Stimulated activated CD8-positive, alpha-beta memory T cell treated with anti-CD3 and anti-CD28 coated beads, Interleukin-7, amount 100 ng/mL, for 24 hours (primary cell): ENCODE measurements around the gene DISC1.
A peak's percentile ranks its signal among the peaks of the same experiment; 100 is the strongest.
"Not testable (repeated sequence)": the region's sequence is repeated elsewhere in the genome, so short reads cannot be mapped to it uniquely, and the experiment has no call there.

ENCODE experiments used
- DNase-seq: peaks from one replicate; pipeline ENCODE4 v3.0.0-alpha.2; 2020; ENCODE audit warnings: low read depth

Gene DISC1

DNA sequence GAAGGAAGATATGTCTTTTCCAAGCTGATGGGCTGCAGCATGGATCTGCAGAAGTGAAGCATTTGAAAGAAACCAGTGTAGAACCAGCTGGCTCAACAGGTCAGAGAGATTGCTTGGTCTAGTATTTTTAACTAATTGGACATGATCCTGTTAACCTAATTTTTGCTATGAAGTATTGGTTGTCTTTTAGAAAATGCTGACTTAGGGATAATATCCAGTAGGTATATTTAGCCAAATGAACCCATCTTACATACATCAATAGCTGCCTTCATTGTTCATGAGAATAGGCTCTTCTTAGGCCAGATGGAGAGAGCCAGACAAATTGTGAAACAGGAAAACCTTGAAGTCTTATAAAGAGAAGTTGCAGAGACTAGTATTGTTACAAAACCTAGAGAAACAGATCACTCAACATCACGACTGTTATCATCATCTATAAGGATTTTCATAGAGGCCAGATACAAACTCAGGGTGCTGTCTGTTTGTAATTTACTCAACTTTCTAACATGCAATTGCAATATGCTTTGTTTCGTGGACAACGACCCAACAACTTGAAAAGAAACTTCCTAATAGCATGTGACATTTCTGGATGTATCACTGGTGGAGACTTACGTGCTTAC lies 148.2 kb downstream of the DISC1 start:
- DNase-seq, result no peak

DNA sequence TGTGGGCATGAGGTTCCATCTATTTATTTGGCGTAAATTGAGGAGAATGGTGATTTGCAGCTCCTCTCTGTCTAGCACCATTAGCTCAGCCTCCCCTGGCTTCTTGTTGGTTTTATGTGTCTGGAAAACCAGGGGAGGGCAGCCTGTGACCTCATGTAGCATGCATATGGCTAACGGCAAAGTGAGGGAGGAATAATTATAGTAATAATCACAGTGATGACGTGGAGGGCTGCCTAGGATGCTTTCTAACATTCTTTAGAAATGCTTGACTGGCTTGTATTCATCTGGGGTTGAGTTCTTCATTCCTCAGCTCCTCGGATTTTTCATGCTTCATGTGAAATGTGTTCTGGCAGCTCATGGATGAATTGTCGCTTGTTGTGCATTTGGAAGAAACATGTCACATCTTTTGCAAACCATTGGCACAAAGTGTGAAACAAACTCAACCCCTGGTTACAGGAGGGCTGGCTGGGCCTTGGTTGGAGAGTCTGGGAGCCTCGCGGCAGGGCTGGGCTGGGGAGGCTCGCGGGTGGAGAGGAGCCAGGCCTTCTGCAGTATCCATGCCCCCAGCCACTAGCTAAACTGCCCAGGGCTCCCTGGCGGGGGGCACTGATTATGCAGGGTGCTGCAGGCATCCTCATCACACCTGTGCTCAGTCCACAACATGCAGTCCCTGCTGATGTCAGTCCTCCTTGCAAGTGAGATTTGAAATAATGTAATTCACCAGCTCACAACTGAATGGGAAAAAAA lies 149.6 kb downstream of the DISC1 start:
- no peak for DNase-seq

DNA sequence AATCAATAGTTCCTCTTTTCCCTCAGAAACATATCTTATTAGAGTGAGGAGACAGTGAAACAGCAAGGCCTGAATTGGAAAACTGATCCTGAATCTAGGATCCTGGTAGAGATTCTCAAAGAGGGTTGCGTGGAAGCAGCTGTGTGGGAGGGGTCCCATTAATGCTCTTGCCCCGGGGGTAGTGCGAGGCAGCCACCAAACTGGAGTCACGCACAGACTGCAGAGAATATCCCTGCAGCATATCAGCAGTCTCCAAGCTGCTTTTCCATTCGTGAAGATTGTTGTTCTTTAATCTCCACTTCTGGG lies 150.1 kb downstream of the DISC1 start:
- DNase-seq, result no peak

DNA sequence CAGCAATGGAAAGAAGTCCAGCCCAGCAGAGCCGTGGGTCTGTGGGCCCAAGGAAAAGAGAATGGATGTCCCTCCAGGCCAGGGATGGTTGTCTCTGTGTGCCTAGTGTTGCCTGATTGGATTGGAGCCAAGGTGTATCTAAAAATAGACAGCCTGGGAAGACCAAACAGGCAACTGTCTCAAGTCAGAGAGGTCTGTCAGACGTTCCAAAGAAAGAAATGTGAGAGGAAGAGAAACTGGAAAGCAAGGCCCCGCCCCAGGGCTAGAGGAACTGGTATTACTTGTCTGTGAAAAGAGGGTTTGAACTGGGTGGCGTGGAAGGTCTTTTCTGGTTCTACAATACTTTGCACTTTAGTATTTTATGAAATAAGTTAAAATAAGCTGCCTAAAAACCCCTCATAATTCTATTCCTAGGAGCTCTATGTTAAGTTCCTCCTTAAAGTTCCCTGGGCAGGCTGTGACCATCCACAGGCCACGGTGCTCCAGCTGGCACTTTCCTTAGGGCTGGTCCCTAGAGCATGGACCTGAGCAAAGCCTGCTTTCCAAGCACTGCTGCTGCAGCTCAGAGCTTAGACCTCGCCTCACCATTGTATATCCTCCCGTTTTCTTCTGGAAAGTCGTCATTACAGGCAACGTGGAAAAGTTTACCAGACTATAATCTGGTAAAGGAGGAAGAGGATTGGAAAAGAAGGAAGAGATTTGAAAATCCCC lies 151.6 kb downstream of the DISC1 start:
- no peak for DNase-seq

DNA sequence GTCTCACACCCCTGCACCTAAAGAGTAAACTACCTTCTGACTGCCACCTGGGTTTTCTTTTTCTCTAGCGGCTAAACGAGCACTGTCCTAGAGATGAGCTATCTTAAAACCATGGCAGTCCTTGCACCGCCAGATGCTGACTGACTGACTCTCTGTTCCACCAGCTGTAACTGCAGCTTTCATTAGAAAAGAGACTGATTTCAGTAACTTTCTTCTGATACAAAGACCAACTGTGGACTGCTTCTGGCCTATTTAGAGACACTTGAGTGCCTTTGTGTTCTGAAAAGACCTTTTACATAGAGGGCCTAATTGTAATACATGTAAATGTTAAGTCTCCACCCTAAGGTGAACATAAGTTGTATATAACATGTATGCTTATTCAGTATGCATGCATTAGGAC lies 152.5 kb downstream of the DISC1 start:
- DNase-seq, result no peak

GRCh38 chr1:231781892-231782291 lies 155.3 kb downstream of the DISC1 start:
- no peak for DNase-seq

GRCh38 chr1:231785073-231785472 lies 158.5 kb downstream of the DISC1 start:
- DNase-seq, result not testable (repeated sequence)

DNA sequence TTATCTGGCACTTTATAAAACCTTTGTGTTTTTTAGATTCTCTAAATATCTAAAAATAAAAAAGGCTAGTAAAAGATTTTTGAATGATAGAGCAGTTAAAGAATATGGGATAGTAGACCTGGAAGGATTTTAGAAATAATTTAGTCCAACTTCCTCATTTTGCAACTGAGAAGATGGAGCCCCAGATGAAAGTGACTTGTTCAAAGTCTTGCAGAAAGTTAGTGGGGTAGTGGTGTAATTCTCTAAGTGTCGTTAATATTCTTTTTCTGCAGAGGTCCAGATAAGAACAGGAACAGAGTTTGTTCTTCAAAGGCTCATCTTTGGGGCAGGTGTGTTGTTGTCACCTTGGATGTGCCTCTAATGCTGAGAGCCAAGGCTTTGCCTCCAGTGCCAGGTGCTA lies 159.5 kb downstream of the DISC1 start:
- no peak for DNase-seq

DNA sequence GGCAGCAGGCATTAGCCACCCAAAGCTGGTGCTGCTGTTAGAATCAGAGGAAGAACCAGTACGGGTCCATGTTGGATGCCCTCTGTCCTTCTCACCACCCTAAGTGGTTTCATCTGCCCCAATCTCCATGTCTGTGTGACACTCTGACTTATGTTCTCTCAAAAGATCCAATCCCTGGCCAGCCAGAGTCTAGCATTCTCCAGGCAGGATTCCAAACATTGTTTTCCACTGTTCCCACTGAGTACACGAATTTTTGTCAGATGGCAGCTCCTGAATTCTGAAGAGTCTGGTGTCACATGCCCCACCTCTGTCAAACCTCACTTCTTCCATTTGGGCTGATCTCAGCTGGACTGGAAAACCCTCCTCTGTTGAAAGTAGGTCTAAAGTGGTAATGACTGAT lies 166.0 kb downstream of the DISC1 start:
- DNase-seq, result no peak

DNA sequence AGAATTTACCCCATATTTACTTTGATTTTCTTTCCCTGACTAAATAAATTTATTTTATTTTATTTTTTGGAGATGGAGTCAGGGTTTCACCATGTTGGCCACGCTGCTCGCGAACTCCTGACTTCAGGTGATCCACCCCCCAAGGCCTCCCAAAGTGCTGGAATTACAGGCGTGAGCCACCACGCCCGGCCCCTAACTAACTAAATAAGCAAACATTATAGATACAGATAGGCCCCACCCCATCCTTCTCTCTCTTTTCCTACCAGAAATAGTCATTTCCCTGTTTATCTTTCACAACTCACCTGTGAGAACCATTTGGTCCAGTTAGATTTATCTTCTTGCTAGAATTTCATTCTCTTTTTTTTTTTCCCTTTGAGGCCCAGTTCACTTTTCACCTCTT lies 167.3 kb downstream of the DISC1 start:
- no peak for DNase-seq

DNA sequence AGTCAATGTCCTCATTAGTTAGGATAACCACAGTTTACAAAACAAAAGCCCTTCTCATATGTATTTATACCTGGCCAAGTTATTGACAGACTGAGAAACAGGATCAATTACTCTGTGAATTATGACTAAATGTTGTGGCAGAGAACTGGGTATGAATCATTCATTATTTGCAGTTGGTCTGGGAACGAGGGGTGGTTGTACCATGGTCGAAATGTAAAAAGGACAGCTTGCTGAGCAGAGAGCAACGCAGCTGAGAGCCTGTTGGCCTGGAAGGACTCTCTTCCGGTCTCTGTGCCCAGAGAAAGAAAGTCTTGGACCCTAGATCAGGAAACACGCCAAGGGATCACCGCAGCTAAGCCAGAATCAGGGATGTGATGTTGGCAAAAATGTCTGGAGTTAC lies 169.6 kb downstream of the DISC1 start:
- DNase-seq, result no peak

GRCh38 chr1:231799363-231799986 lies 172.9 kb downstream of the DISC1 start:
- no peak for DNase-seq

DNA sequence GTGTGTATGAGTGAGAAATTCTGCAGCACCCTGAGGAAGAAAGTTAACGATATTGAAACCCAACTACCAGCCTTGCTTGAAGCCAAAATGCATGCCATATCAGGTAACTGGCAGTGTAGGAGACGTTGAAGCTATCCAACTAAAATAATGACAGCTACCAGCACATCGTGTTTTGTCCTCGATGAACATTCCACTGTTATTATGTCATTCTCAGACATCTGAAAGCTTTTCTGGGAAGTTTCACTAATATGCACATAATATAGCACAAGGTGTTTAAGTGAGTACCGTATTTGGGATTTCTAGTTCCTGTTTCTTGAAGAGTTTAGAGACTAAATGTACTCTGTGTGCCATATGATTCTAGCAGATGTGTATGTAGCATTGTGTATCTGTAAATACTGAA lies 173.5 kb downstream of the DISC1 start:
- DNase-seq, result no peak

- no peak for DNase-seq
These were observed 174.5 kb downstream of the DISC1 start for GRCh38 chr1:231801042-231801585.

DNA sequence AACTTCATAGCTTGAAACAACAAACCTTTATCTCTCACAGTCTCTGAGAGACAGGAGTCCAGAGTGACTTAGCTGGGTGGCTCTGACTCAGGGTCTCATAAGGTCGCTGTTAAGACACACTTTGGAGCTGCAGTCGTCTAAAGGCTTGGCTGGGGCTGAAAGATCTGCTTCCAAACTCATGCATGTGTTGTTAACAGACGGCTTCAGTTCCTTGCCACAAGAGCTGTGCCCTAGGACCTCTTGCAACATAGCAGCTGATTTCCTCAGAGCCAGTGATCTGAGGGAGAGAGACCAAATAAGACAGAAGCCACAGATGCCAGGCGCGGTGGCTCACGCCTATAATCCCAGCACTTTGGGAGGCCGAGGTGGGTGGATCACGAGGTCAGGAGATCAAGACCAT lies 176.8 kb downstream of the DISC1 start:
- DNase-seq, result no peak

GRCh38 chr1:231806623-231807495 lies 180.3 kb downstream of the DISC1 start:
- DNase-seq, result peak; percentile 1

GRCh38 chr1:231807541-231807940 lies 181.0 kb downstream of the DISC1 start:
- no peak for DNase-seq

DNA sequence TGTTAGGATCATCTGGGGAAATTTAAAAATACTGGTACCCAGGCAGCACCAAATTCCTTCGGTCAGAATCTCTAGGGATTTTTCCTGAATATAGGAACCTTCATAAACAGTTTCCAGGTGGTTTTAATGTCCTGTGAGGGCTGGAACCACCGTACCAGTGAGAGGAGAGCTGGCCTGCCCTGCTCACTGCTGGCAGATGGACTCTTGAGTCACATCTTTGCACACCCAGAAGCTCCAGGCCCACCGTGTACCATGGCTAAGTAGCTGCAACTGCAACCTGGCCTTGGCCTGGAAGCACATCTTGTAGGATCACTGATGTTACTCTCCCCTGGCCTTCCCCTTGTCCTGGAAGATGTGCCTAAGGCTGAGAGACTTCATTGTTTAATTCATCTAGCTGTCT lies 181.5 kb downstream of the DISC1 start:
- no peak for DNase-seq

- no peak for DNase-seq
These were observed 182.4 kb downstream of the DISC1 start for GRCh38 chr1:231808990-231809389.

- no peak for DNase-seq
These were observed 183.8 kb downstream of the DISC1 start for GRCh38 chr1:231810415-231810814.

DNA sequence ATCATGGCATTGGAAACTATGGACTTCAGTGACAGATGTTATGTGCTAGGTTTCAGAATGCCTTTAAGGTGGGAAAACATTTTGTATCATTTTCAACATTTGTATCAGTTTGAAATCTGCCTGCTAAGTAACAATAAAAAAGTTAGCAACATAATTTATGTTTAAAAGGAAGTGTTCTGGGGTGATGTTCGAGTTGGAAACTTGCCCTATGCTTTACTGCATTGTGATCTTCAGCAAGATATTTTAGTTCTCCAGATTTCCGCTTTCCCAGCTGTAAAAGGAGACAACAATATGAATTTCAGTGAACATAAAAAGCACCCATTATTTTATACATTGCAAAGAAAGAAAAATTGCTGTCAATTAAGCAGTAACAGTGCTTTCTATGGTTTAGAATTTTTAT lies 187.4 kb downstream of the DISC1 start:
- no peak for DNase-seq

DNA sequence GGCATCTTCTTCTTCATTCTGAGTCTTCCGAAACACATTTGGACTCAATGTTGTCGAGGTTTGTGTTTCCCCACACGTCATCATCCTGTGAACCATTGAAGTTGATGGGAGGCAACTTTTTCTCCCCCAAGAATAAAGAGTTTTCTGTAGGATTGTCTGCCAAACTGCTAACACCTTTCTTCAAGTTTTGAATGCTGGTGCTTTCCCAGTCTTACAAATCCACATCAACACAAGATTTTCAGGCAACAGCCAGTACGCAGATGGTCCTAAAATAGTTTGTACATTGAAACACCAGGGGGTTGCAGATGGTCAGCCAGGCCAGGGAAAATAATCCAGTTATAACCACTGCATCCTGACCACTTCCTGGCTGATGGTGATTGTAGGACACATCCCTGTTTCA lies 187.9 kb downstream of the DISC1 start:
- DNase-seq, result no peak
